Measurements from ENCODE around the gene TMEM33.

GRCh38 chr4:41994461-41994985 lies 59.3 kb downstream of the TMEM33 start:
- TF ChIP-seq CTCF (IDR thresholded peaks at IDR 0.05) (no peak), POLR2AphosphoS5 (IDR thresholded peaks at IDR 0.05) (no peak), POLR2A (IDR thresholded peaks at IDR 0.05) (no peak)
